GM21515 (cell line): Measurements from ENCODE around the gene DEFB132.

ENCODE experiments used
- ATAC-seq: cut with Tn5 transposase; IDR thresholded peaks from one replicate; pipeline ENCODE4 v1.9.1; 2021; ENCODE audit not compliant: unreplicated experiment

DEFB132 gene

DNA sequence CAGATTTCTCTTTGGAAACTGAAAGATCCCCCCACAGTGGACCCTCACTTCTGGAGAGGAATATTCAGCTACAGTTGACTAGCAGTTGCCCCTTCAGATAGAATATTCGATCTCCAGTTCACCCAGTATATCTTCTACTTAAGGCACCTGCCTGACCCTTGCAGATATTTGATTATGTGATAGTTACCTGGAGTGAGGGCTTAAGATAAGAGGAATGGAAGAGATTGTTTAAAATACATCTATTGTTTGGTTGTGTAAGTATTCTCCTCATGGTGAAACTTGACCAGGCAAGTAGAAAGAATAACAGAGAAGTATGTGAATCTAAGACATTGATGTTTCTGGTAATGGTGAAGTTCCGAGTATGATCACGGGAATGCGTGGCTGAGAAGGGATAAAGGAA lies 38.3 kb downstream of the DEFB132 start:
- no peak for ATAC-seq

DNA sequence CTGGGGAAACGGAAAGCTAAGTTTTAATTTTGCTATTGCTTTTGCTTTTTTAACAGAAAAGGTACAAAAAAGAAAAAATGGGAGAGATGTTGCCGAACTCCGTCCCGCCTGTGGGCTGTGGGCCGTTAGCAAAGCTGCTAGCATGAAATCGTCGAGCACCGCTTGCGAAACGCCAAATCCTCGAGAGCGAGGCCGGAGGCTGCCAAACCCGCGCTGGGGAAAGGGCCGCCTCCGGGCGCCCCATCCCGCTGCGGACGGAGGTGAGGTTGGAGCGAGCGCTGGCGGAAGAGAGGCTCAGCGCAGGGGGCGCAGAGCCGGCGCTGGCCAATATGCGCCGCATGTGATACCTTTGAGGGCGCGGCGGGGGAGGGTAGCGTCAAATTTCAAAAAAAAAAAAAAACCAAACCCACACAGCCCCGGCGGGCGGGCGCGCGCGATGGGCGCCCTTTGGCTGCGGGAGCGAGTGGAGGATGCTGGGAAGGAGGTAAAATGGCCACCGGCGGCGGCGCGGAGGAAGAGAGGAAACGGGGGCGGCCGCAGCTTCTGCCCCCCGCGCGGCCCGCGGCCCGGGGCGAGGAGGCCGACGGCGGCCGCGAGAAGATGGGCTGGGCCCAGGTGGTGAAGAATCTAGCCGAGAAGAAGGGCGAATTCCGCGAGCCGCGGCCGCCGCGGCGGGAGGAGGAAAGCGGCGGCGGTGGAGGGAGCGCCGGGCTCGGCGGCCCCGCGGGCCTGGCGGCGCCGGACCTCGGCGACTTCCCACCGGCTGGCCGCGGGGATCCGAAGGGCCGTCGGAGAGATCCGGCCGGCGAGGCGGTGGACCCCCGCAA lies 39.8 kb downstream of the DEFB132 start, which contains the start of gene ZCCHC3:
Gene ZCCHC3 (plus strand): TSS at position 473 of the 827 bp plus-strand sequence. CDS start 17 bp downstream, at position 490.
- peak; percentile 67 for ATAC-seq

DNA sequence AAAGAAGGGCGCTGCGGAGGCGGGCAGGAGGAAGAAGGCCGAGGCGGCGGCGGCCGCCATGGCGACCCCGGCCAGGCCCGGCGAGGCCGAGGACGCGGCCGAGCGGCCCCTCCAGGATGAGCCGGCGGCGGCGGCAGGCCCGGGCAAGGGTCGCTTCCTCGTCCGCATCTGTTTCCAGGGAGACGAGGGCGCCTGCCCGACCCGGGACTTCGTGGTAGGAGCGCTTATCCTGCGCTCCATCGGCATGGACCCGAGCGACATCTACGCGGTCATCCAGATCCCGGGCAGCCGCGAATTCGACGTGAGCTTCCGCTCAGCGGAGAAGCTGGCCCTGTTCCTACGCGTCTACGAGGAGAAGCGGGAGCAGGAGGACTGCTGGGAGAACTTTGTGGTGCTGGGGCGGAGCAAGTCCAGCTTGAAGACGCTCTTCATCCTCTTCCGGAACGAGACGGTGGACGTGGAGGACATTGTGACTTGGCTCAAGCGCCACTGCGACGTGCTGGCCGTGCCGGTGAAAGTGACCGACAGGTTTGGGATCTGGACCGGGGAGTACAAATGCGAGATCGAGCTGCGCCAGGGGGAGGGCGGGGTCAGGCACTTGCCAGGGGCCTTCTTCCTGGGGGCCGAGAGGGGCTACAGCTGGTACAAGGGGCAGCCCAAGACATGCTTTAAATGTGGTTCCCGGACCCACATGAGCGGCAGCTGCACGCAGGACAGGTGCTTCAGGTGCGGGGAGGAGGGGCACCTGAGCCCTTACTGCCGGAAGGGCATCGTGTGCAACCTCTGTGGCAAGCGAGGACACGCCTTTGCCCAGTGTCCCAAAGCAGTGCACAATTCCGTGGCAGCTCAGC lies 40.6 kb downstream of the DEFB132 start:
- ATAC-seq, result peak; percentile 24

DNA sequence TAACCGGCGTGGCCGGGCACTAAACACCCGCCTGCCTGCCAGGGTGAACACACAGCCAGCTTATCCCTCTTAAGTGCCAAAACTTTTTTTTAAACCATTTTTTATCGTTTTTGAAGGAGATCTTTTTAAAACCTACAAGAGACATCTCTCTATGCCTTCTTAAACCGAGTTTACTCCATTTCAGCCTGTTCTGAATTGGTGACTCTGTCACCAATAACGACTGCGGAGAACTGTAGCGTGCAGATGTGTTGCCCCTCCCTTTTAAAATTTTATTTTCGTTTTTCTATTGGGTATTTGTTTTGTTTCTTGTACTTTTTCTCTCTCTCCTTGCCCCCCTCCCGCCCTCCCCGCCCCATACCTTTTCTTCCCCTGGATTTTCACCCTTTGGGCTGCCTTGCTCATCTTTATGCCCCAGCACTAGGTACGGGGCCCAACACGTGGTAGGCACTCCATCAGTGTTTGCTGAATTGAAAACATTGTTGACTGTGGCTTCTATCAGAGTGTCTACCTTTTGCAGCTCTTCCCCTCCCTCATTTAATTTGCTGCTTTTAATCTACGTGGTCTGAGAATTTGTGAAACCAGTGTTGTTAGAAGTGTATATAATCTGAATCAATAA lies 41.4 kb downstream of the DEFB132 start:
- no peak for ATAC-seq

DNA sequence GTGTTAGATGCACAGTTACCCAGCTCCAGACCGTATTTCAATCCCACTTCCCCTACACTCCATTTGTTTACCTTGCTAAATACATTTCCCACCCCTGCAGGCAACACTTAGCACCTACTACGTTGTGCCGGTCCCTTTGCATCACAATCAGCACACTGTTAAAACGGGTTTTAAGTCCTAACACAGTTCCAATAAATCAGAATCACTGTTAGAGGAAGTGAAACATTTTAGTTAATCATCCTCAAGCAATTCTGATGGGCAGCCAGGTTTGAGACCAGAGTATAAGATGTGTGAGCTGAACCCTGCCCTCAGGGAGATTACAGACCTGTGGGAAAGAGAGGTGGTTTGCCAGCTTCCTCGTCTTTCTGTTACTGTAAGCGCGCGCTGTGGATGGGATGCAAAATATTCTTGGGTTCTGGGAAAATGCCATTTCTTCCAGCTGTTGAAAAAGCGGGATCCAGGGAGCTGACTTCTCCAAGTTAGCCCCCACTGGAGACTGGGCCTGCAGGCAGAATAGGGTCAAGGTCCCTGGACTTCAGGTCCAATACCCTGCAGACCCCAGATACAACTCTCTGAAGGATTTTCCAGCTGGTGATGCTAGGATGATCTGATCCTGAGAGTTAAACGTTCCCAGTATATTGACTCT lies 42.9 kb downstream of the DEFB132 start:
- ATAC-seq, result no peak

DNA sequence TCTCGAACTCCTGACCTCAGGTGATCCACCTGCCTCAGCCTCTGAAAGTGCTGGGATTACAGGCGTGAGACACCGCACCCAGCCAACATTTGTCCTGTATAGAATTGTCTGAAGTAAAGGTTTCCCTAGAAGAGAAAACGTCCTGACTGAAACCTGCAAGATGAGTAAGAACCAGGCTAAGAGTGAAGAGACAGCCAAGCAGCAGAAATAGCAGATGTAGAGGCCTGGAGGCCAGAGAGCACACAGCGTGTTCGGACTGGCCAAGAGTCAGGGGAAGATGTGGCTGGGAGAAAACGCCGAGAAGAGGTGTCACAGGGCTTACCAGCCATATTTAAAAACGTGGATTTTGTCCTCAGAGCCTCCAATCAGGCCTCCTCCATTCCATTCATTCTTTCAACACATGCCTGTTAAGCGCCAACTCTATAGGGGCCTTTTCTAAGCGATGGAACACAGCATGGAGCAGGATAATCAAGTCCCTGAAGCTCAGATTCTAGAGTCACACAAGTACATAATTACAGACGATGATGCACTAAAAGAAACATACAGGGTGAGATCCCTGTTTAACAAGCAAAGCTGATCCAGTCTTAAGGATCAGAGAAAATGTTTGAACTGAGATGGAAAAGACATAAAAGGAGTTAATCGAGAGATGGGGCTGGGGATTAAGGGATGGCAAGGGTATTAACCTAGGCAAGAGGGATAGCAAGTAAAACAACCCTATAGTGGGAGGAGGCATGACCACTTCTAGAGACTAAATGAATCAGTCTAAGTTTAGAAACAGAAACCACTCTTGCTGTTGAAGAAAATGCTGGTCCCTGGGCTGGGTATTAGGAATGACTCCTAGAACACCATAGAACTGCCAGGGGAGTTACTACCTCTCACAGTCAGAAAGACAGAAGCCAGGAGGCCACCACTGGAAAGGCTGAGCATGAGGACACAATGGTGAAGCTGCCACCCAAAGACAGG lies 44.6 kb downstream of the DEFB132 start:
- no peak for ATAC-seq

DNA sequence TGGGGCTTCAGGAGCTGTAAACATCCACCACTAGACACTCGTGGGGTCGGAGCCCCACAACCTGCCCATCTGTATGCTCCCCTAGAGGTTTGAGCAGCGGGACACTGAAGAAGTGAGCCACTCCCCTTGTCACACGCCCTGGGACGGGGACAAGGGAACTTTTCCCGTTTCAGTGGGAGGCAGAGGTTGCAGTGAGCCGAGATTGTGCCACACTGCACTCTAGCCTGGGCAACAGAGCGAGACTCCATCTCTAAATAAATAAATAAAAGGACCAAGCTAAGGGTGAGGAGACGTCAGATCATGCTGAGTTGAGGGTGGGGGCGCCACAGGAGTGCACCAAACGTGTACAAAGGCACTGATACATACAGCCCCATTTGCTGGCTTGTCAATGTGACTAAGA lies 48.2 kb downstream of the DEFB132 start:
- no peak for ATAC-seq

DNA sequence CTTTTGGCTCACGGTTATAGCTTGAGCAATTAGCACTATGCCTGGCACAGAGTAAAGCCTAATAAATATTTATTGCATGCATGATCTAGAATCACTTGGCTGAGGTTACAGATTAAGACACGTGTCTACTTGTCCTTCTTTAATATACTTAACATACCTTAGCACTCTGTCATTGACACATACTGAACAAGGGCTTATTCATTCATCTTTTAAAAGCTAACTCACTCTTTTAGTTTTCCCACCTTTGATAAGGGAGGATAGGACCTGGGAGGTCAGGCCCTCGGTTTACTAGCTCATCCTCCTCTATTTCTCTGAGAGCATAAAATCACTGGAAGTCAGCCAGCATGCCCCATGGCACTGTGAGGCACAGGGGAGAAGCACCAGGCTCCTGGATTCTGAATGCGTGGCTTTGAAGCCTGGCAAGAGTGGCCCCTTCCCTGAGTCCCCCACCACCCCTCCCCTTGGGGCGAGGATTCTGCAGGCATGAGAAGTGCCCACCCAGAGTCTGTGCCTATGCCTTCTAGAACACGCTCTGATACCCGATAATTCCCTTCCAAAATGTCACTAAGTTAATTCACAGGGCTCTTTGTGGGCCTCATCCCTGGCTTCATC lies 51.0 kb downstream of the DEFB132 start:
- no peak for ATAC-seq

DNA sequence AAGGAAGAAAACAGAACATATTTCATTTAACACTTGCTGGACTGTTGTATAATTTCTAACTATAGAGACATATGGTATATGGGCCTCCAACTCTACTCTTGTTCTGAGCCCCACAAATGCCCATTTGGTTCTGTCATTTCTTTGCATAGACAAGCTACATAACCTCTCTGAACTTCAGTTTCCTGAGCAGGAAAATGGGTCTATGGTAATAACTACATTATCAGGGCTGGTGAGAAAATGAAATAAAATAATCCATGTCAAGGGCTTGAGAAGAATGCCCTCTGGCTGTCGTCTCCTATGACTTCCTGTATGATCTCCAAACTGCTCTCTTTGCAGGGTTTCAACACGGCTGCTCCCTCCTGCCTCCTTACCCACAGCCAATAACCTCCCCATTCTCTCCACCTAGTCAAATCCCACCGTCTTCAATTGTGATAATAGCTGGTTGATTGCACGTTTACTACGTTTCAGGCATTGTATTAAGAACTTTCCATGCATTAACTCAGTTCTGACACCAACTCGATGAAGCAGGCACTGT lies 51.8 kb downstream of the DEFB132 start:
- no peak for ATAC-seq

DNA sequence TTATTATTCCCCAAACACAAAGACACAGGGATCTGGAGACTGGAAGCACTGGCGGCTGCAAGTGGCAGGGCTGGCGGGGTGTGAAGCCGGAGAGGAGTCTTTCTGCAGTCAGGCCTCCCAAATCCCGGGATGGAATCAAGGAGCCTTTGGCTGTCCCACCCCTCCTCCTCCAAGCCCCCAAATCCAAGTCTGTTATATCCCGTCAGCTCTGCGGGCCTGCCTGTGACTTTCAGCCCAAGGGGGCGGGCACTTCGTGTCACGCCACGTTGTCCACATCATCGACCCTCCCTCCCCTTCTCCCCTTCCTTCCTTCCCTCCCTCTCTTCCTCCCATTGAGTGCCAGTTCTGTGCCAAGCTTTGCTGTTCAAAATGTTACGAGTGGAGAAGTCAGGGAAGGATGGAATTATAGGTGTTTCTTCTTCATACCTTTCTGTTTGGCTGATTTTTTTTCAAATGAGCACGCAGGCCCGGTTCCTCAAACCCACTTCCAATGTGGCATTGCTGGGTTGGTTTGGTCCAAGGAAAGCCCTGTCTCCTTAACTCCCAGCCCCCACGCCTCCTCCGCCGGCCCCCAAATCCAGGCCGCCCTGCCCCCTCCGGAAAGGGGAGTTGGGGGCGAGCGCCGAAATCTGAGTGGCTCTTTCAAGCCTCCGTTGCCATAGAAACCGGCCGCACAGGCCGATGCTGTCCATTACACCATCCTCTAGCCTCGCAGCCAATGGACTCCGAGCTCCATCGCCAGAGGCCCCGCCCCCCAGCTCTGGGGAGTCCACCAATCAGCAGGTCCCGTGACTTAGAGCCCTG lies 52.5 kb downstream of the DEFB132 start:
- ATAC-seq, result peak; percentile 98

DNA sequence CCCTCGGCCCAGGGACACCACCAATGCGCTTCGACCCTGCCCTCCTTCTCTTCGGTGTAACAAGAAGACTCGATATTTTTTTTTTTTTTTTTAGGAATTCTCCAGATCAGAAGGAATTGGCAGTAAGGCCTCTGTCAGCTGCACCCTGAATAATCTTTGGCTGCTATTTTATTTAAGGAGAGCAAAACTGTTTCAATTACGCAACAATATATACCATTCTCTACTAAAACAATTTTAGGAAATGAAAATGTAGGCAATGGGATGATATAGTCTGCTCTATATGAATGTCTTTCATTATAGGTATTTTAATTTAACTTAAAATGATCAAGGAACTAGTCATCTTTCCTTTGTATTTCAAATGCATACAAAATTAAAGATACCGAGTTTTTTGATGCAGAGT lies 53.1 kb downstream of the DEFB132 start:
- no peak for ATAC-seq
